ENCODE results near the gene SLAMF6. TPM values are rescaled to one million over a fixed set of nuclear protein-coding genes. Genes with fewer than 3 reads are reported as not detected.
"Not testable (repeated sequence)": the region's sequence is repeated elsewhere in the genome, so short reads cannot be mapped to it uniquely, and the experiment has no call there.

The SLAMF6 gene
- total and polyA plus RNA-seq, 12 donors = 0.11 to 1.8 (median 0.97) TPM; not detected in 1

DNA sequence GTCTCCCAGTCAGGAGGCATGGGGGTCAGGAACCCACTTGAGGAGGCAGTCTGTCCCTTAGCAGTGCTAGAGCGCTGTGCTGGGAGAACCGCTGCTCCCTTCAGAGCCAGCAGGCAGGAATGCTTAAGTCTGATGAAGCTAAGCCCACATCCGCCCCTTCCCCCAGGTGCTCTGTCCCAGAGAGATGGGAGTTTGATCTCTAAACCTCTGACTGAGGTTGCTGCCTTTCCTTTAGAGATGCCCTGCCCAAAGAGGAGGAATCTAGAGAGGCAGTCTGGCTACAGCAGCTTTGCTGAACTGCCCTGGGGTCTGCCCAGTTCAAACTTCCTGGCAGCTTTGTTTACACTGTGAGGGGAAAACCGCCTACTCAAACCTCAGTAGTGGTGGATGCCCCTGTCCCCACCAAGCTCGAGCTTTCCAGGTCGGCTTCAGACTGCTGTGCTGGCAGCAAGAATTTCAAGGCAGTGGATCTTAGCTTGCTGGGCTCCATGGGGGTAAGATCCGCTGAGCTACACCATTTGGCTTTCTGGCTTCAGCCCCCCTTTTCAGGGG is 6.4 kb upstream of the SLAMF6 start:
- 68 to 79% (median 69%) methylated on average over 3 to 7 of the region's 7 CpGs for WGBS, 4 donors
- H3K27ac ChIP-seq; H3K9me3 ChIP-seq (replicated peaks in 1 of 3); H3K36me3 ChIP-seq (replicated peaks in 1 of 2); H3K4me3 ChIP-seq; H3K27me3 ChIP-seq; H3K4me1 ChIP-seq (replicated peaks in 1 of 2); DNase-seq; intact Hi-C loops (cut with DNase I): not testable (repeated sequence)

DNA sequence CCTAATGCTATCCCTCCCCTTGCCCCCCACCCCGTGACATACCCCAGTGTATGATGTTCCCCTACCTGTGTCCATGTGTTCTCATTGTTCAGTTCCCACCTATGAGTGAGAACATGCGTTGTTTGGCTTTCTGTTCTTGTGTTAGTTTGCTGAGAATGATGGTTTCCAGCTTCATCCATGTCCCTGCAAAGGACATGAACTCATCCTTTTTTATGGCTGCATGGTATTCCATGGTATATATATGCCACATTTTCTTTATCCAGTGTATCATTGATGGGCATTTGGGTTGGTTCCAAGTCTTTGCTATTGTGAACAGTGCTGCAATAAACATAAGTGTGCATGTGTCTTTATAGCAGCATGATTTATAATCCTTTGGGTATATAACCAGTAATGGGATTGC is 734 bp upstream of the SLAMF6 start:
- intact Hi-C loops (cut with DNase I); DNase-seq: not testable (repeated sequence)
- WGBS, 4 donors = 72 to 88% (median 77%) methylated on average over 2 of the region's 2 CpGs

DNA sequence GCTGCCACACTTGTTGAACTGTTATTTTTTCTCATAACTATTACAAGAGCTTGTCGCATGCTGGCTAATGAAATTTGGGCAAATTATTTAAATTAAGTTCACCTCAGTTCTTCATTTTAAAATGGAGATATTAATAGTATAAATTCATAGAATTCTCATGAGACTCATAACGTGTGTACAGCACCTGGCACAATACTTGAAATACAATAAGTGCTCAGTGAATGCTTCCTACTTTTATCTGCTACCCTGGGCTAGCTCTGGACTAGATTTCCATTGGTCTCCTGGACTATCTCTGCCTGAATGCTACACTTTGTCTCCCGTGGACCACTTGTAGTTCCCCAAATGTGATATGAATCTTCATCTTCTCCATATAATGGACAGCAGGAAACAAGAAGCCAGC is 919 bp downstream of the SLAMF6 start:
- no peak for DNase-seq
- H3K27me3 ChIP-seq = no peaks in the 10 kb centered on the region
- 42 to 56% (median 50%) methylated on average over 3 of the region's 3 CpGs for WGBS, 4 donors
- no peak overlapping the region for H3K4me3 ChIP-seq
- no peaks in the 10 kb centered on the region for H3K36me3 ChIP-seq (replicated peaks in 1 of 2)
- H3K4me1 ChIP-seq (replicated peaks in 1 of 2) = peaks cover 0 to 10% of the 10 kb centered on the region in 2 donors
- TF ChIP-seq POLR2A (IDR thresholded peaks at IDR 0.05) = no peak
- TF ChIP-seq, protein P1, sequence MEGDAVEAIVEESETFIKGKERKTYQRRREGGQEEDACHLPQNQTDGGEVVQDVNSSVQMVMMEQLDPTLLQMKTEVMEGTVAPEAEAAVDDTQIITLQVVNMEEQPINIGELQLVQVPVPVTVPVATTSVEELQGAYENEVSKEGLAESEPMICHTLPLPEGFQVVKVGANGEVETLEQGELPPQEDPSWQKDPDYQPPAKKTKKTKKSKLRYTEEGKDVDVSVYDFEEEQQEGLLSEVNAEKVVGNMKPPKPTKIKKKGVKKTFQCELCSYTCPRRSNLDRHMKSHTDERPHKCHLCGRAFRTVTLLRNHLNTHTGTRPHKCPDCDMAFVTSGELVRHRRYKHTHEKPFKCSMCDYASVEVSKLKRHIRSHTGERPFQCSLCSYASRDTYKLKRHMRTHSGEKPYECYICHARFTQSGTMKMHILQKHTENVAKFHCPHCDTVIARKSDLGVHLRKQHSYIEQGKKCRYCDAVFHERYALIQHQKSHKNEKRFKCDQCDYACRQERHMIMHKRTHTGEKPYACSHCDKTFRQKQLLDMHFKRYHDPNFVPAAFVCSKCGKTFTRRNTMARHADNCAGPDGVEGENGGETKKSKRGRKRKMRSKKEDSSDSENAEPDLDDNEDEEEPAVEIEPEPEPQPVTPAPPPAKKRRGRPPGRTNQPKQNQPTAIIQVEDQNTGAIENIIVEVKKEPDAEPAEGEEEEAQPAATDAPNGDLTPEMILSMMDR (IDR thresholded peaks at IDR 0.05) = no peak
- H3K27ac ChIP-seq = no peak overlapping the region
- intact Hi-C loops (cut with DNase I) = no loop called here
- no peaks in the 10 kb centered on the region for H3K9me3 ChIP-seq (replicated peaks in 1 of 3)

More for the DNA sequence above, 734 bp upstream of the SLAMF6 start:
- not testable (repeated sequence) for H3K4me3 ChIP-seq; H3K27me3 ChIP-seq; H3K27ac ChIP-seq; H3K36me3 ChIP-seq (replicated peaks in 1 of 2); H3K9me3 ChIP-seq (replicated peaks in 1 of 3); H3K4me1 ChIP-seq (replicated peaks in 1 of 2)

DNA sequence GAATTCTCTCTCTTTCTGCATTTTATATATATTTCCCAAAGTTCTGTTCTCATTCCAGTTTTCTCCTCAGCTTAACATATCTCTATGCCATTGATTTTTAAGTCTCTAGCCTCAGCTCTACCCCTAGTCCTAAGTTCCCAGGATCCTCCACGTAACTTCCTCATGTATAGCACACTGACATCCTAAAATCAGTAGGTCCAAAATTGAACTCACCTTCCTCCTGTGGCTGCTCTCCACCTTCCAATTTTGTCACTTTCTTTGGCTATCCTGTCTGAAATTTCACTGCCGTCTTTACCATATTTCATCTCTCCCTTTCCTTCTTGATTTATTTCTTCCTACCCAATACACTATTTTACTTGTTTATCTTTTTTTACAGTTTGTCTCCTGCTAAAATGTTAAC is 1.5 kb downstream of the SLAMF6 start:
- Histone ChIP-seq H3K9me3 (replicated peaks in 1 of 3) (no peaks in the 10 kb centered on the region), H3K27ac (no peak overlapping the region), H3K36me3 (replicated peaks in 1 of 2) (no peaks in the 10 kb centered on the region), H3K4me1 (replicated peaks in 1 of 2) (peaks cover 0 to 10% of the 10 kb centered on the region in 2 donors), H3K4me3 (no peak overlapping the region), H3K27me3 (no peaks in the 10 kb centered on the region)
- no peak for DNase-seq
- TF ChIP-seq, protein P1 (IDR thresholded peaks at IDR 0.05) = no peak
- TF ChIP-seq POLR2A (IDR thresholded peaks at IDR 0.05) = no peak
- WGBS, 4 donors = 39 to 65% (median 51%) methylated on average over 2 of the region's 2 CpGs
- intact Hi-C loops (cut with DNase I) = no loop called here

DNA sequence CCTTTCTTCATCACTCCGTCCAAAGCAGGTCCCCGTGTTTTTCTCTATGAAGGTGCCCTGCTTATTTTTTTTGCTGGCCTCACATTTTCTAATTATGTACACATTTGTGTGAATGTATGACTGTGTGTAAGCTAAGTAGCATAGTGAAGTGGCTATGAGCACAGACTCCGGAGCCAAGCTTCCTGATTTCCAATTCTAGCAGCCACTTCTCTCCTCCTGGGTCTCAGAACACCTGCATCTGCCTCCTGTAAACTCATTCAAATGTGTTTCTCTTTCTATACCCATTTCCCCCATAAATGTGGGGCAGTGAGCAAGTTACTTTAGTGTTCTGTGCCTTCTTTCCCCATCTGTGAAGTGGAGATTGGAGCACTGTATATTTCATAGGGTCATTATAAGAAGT is 2.1 kb downstream of the SLAMF6 start:
- H3K36me3 ChIP-seq (replicated peaks in 1 of 2) = no peaks in the 10 kb centered on the region
- no peaks in the 10 kb centered on the region for H3K27me3 ChIP-seq
- TF ChIP-seq, protein P1 (IDR thresholded peaks at IDR 0.05) = no peak
- TF ChIP-seq POLR2A (IDR thresholded peaks at IDR 0.05) = no peak

More for the DNA sequence above, 2.1 kb downstream of the SLAMF6 start:
- Histone ChIP-seq H3K27ac (no peak overlapping the region), H3K9me3 (replicated peaks in 1 of 3) (no peaks in the 10 kb centered on the region), H3K4me3 (no peak overlapping the region), H3K4me1 (replicated peaks in 1 of 2) (peaks cover 0 to 10% of the 10 kb centered on the region in 2 donors)
- 42 to 53% (median 50%) methylated on average over 3 of the region's 3 CpGs for WGBS, 4 donors
- intact Hi-C loops (cut with DNase I) = no loop called here
- no peak for DNase-seq
